HS-27A (cell line): ENCODE data around the gene ALDH7A1.
"Not testable (repeated sequence)": the region's sequence is repeated elsewhere in the genome, so short reads cannot be mapped to it uniquely, and the experiment has no call there.

Experiments
- DNase-seq: peaks from one replicate; pipeline ENCODE4 v3.0.0-alpha.2; 2012; ENCODE audit warnings: low read depth, missing footprints

ALDH7A1 gene

GRCh38 chr5:126534553-126534952, 60.5 kb downstream of the ALDH7A1 start:
- DNase-seq: no peak

GRCh38 chr5:126531543-126532120, 63.4 kb downstream of the ALDH7A1 start:
- no peak for DNase-seq

GRCh38 chr5:126527892-126528291, 67.1 kb downstream of the ALDH7A1 start:
- no peak for DNase-seq

- no peak for DNase-seq
These were observed 67.9 kb downstream of the ALDH7A1 start for GRCh38 chr5:126527158-126527557.

GRCh38 chr5:126526493-126526892, 68.5 kb downstream of the ALDH7A1 start:
- DNase-seq: no peak

- no peak for DNase-seq
These were observed 69.3 kb downstream of the ALDH7A1 start for GRCh38 chr5:126525630-126526245.

GRCh38 chr5:126523818-126524510, 71.1 kb downstream of the ALDH7A1 start:
- DNase-seq: no peak

- DNase-seq: no peak
These were observed 73.9 kb downstream of the ALDH7A1 start for GRCh38 chr5:126521130-126521529.

GRCh38 chr5:126520593-126520953, 74.4 kb downstream of the ALDH7A1 start:
- no peak for DNase-seq

GRCh38 chr5:126519637-126520592, 75.1 kb downstream of the ALDH7A1 start:
- DNase-seq: no peak

GRCh38 chr5:126519223-126519622, 75.8 kb downstream of the ALDH7A1 start:
- DNase-seq: not testable (repeated sequence)

GRCh38 chr5:126516852-126517251, 78.2 kb downstream of the ALDH7A1 start:
- no peak for DNase-seq

GRCh38 chr5:126516133-126516532, 78.9 kb downstream of the ALDH7A1 start:
- no peak for DNase-seq

- no peak for DNase-seq
These were observed 79.7 kb downstream of the ALDH7A1 start for GRCh38 chr5:126515337-126515736.

- DNase-seq: no peak
These were observed 80.4 kb downstream of the ALDH7A1 start for GRCh38 chr5:126514558-126515141.

GRCh38 chr5:126514131-126514557, 80.9 kb downstream of the ALDH7A1 start:
- DNase-seq: no peak

- DNase-seq: no peak
These were observed 81.3 kb downstream of the ALDH7A1 start for GRCh38 chr5:126513703-126514102.

GRCh38 chr5:126513302-126513701, 81.7 kb downstream of the ALDH7A1 start:
- no peak for DNase-seq

- no peak for DNase-seq
These were observed 82.6 kb downstream of the ALDH7A1 start for GRCh38 chr5:126512451-126512850.

GRCh38 chr5:126511961-126512360, 83.1 kb downstream of the ALDH7A1 start:
- DNase-seq: no peak

GRCh38 chr5:126509339-126509738, 85.7 kb downstream of the ALDH7A1 start:
- no peak for DNase-seq

GRCh38 chr5:126508962-126509279, 86.1 kb downstream of the ALDH7A1 start:
- no peak for DNase-seq
